Mesendoderm (in vitro differentiated cells): ENCODE measurements around the gene IGHMBP2.

Experiments used
- DNase-seq: peaks from one replicate; pipeline ENCODE4 v3.0.0; 2013
- H2AK5ac ChIP-seq: 2 replicates; pipeline ENCODE4 v1.6.1; 2013; ENCODE audit warnings: low read length, inconsistent platforms
- H2BK120ac ChIP-seq: 2 replicates; pipeline ENCODE4 v1.6.1; 2013; ENCODE audit warnings: low read depth, mild to moderate bottlenecking, low read length, moderate library complexity, mixed read lengths
- H2BK15ac ChIP-seq: replicated peaks from 2 replicates; pipeline ENCODE4 v1.6.1; 2013; ENCODE audit warnings: low read depth, mild to moderate bottlenecking, moderate library complexity
- H2BK5ac ChIP-seq: 2 replicates; pipeline ENCODE4 v1.6.1; 2013; ENCODE audit warnings: low read length, inconsistent platforms
- H3K18ac ChIP-seq: 2 replicates; pipeline ENCODE4 v1.6.1; 2013; ENCODE audit warnings: mild to moderate bottlenecking, low read length, mixed read lengths
- H3K23ac ChIP-seq: one replicate; pipeline ENCODE4 v1.6.1; 2013; ENCODE audit warnings: low read length
- H3K27ac ChIP-seq: 2 replicates; pipeline ENCODE4 v1.5.1; 2013; ENCODE audit warnings: low read depth, mild to moderate bottlenecking, inconsistent platforms, low read length, moderate library complexity
- H3K27me3 ChIP-seq: 2 replicates; pipeline ENCODE4 v1.6.1; 2013; ENCODE audit warnings: low read length, control low read depth, mild to moderate bottlenecking, inconsistent platforms; ENCODE audit not compliant: insufficient read depth, poor library complexity
- H3K36me3 ChIP-seq: 2 replicates; pipeline ENCODE4 v1.6.1; 2013; ENCODE audit warnings: low read length, inconsistent platforms; ENCODE audit not compliant: control insufficient read depth, insufficient read depth
- H3K4ac ChIP-seq: one replicate; pipeline ENCODE4 v1.6.1; 2013; ENCODE audit warnings: low read depth, mild to moderate bottlenecking, low read length, moderate library complexity
- H3K4me1 ChIP-seq: 2 replicates; pipeline ENCODE4 v1.6.1; 2013; ENCODE audit warnings: low read depth, low read length, inconsistent platforms; ENCODE audit not compliant: control insufficient read depth
- H3K4me2 ChIP-seq: 2 replicates; pipeline ENCODE4 v1.6.1; 2013; ENCODE audit warnings: low read length
- H3K4me3 ChIP-seq: 2 replicates; pipeline ENCODE4 v1.5.1; 2013; ENCODE audit warnings: mild to moderate bottlenecking, low read length
- H3K56ac ChIP-seq: one replicate; pipeline ENCODE4 v1.6.1; 2013; ENCODE audit warnings: low read length
- H3K79me1 ChIP-seq: 2 replicates; pipeline ENCODE4 v1.6.1; 2013; ENCODE audit warnings: low read length, inconsistent platforms
- H3K79me2 ChIP-seq: 2 replicates; pipeline ENCODE4 v1.6.1; 2013; ENCODE audit warnings: mild to moderate bottlenecking, low read length; ENCODE audit not compliant: control insufficient read depth, insufficient read depth
- H3K9ac ChIP-seq: 2 replicates; pipeline ENCODE4 v1.6.1; 2013; ENCODE audit warnings: low read length, inconsistent platforms
- H4K5ac ChIP-seq: one replicate; pipeline ENCODE4 v1.6.1; 2013; ENCODE audit warnings: low read length
- H4K8ac ChIP-seq: one replicate; pipeline ENCODE4 v1.6.1; 2013; ENCODE audit warnings: low read depth, mild to moderate bottlenecking, control low read depth, low read length, moderate library complexity
- WGBS: extraction: QIAGEN DNeasy Blood & Tissue Kit; methylation state at CpG from one replicate; pipeline ENCODE4 v1.1.7; 2013; ENCODE audit warnings: low lambda C conversion rate, missing lambda C conversion rate; ENCODE audit not compliant: insufficient coverage; ENCODE audit errors: extremely low coverage; 5-methylcytosine and 5-hydroxymethylcytosine counted together

Gene IGHMBP2

GRCh38 chr11:68938816-68939582 is 35.3 kb downstream of the IGHMBP2 start:
- no peak overlapping the region for H3K56ac ChIP-seq
- H4K5ac ChIP-seq, result no peak overlapping the region
- no peaks in the 10 kb centered on the region for H3K27me3 ChIP-seq
- H3K23ac ChIP-seq, result no peak overlapping the region
- no peaks in the 10 kb centered on the region for H3K79me2 ChIP-seq
- no peak overlapping the region for H4K8ac ChIP-seq
- H2AK5ac ChIP-seq, result no peak overlapping the region
- peaks cover 5% of the 10 kb centered on the region for H3K36me3 ChIP-seq
- no peak overlapping the region for H3K18ac ChIP-seq
- H3K4ac ChIP-seq, result no peak overlapping the region
- no peak overlapping the region for H3K4me2 ChIP-seq
- no peaks in the 10 kb centered on the region for H3K4me1 ChIP-seq
- no peak overlapping the region for H2BK15ac ChIP-seq
- H2BK120ac ChIP-seq, result no peak overlapping the region
- no peak overlapping the region for H3K27ac ChIP-seq
- no CpG with 5 or more reads among the region's 17 CpGs for WGBS
- H3K9ac ChIP-seq, result no peak overlapping the region
- no peaks in the 10 kb centered on the region for H3K79me1 ChIP-seq
- no peak overlapping the region for H2BK5ac ChIP-seq
- no peak overlapping the region for H3K4me3 ChIP-seq
- DNase-seq, result no peak

GRCh38 chr11:68939583-68940555 is 36.2 kb downstream of the IGHMBP2 start:
- Histone ChIP-seq H3K27me3 (no peaks in the 10 kb centered on the region), H2AK5ac (no peak overlapping the region), H3K79me2 (no peaks in the 10 kb centered on the region), H3K56ac (no peak overlapping the region), H3K79me1 (no peaks in the 10 kb centered on the region), H3K23ac (no peak overlapping the region), H3K9ac (no peak overlapping the region), H2BK120ac (no peak overlapping the region), H3K4ac (no peak overlapping the region), H3K4me3 (no peak overlapping the region), H2BK5ac (no peak overlapping the region), H4K8ac (no peak overlapping the region), H3K4me1 (no peaks in the 10 kb centered on the region), H2BK15ac (no peak overlapping the region), H3K18ac (no peak overlapping the region), H3K27ac (no peak overlapping the region), H4K5ac (no peak overlapping the region), H3K36me3 (peaks cover 5% of the 10 kb centered on the region), H3K4me2 (no peak overlapping the region)
- WGBS, result no CpG with 5 or more reads among the region's 33 CpGs
- no peak for DNase-seq

- Histone ChIP-seq H2BK5ac (no peak overlapping the region), H3K27ac (no peak overlapping the region), H2BK15ac (no peak overlapping the region), H3K79me1 (no peaks in the 10 kb centered on the region), H3K9ac (no peak overlapping the region), H3K4me1 (no peaks in the 10 kb centered on the region), H4K8ac (no peak overlapping the region), H2BK120ac (no peak overlapping the region), H3K4ac (no peak overlapping the region), H3K4me3 (no peak overlapping the region), H3K23ac (no peak overlapping the region), H3K79me2 (no peaks in the 10 kb centered on the region), H2AK5ac (no peak overlapping the region), H3K56ac (no peak overlapping the region), H3K18ac (no peak overlapping the region), H3K4me2 (no peak overlapping the region), H3K36me3 (peaks cover 5% of the 10 kb centered on the region), H4K5ac (no peak overlapping the region), H3K27me3 (no peaks in the 10 kb centered on the region)
- no CpG with 5 or more reads among the region's 20 CpGs for WGBS
- no peak for DNase-seq
Observed at GRCh38 chr11:68940651-68941323, 37.1 kb downstream of the IGHMBP2 start.

- WGBS, result no CpG with 5 or more reads among the region's 18 CpGs
- Histone ChIP-seq H3K4me1 (no peaks in the 10 kb centered on the region), H2BK5ac (no peak overlapping the region), H3K4ac (no peak overlapping the region), H3K27me3 (no peaks in the 10 kb centered on the region), H3K4me2 (no peak overlapping the region), H3K23ac (no peak overlapping the region), H3K27ac (no peak overlapping the region), H4K5ac (no peak overlapping the region), H3K9ac (no peak overlapping the region), H3K18ac (no peak overlapping the region), H3K79me2 (no peaks in the 10 kb centered on the region), H2BK15ac (no peak overlapping the region), H3K36me3 (peaks cover 5% of the 10 kb centered on the region), H3K56ac (no peak overlapping the region), H2AK5ac (no peak overlapping the region), H3K79me1 (no peaks in the 10 kb centered on the region), H2BK120ac (no peak overlapping the region), H3K4me3 (no peak overlapping the region), H4K8ac (no peak overlapping the region)
- no peak for DNase-seq
Observed at GRCh38 chr11:68941324-68942094, 37.8 kb downstream of the IGHMBP2 start.

GRCh38 chr11:68942095-68942620 is 38.5 kb downstream of the IGHMBP2 start:
- Histone ChIP-seq H3K36me3 (peaks cover 5% of the 10 kb centered on the region), H3K4me2 (no peak overlapping the region), H3K79me2 (no peaks in the 10 kb centered on the region), H2BK120ac (no peak overlapping the region), H4K8ac (no peak overlapping the region), H4K5ac (no peak overlapping the region), H3K4me1 (no peaks in the 10 kb centered on the region), H3K79me1 (no peaks in the 10 kb centered on the region), H2AK5ac (no peak overlapping the region), H3K27me3 (no peaks in the 10 kb centered on the region), H2BK15ac (no peak overlapping the region), H3K18ac (no peak overlapping the region), H3K27ac (no peak overlapping the region), H3K9ac (no peak overlapping the region), H3K56ac (no peak overlapping the region), H3K4me3 (no peak overlapping the region), H3K23ac (no peak overlapping the region), H3K4ac (no peak overlapping the region), H2BK5ac (no peak overlapping the region)
- no CpG with 5 or more reads among the region's 11 CpGs for WGBS
- DNase-seq, result no peak
